Peyer's patch (tissue), 4 donors: ENCODE results near the gene MAP2K2.

Experiments
- CTCF ChIP-seq, 6 experiments: fragments of 450-650 bp in 4 of 6; fragments of 200-600 bp in 2 of 6; sonication (generic) in 1 of 6; IDR thresholded peaks; one replicate each; pipeline ENCODE4 v1.5.1; 2017 to 2019; ENCODE audit warnings: antibody characterized with exemption in 6 of 6, mild to moderate bottlenecking in 3 of 6, moderate library complexity in 1 of 6
- POLR2A ChIP-seq, 2 donors: fragments of 450-650 bp; IDR thresholded peaks; one replicate each; pipeline ENCODE4 v1.5.1; 2017; ENCODE audit warnings: antibody characterized with exemption in 2 of 2, mild to moderate bottlenecking in 2 of 2, moderate library complexity in 2 of 2

GRCh38 chr19:4083677-4084546 lies 40.0 kb downstream of the MAP2K2 start:
- TF ChIP-seq CTCF (IDR thresholded peaks at IDR 0.05) (no peak), POLR2A (IDR thresholded peaks at IDR 0.05) (no peak)
